GM12872 (cell line): ENCODE results near the gene NOM1.

ENCODE experiments used
- CTCF ChIP-seq: IDR thresholded peaks from 3 replicates; pipeline ENCODE4 v1.5.1; 2011; ENCODE audit warnings: low read depth, mild to moderate bottlenecking, low read length, moderate library complexity; ENCODE audit not compliant: insufficient read depth

NOM1 gene

DNA sequence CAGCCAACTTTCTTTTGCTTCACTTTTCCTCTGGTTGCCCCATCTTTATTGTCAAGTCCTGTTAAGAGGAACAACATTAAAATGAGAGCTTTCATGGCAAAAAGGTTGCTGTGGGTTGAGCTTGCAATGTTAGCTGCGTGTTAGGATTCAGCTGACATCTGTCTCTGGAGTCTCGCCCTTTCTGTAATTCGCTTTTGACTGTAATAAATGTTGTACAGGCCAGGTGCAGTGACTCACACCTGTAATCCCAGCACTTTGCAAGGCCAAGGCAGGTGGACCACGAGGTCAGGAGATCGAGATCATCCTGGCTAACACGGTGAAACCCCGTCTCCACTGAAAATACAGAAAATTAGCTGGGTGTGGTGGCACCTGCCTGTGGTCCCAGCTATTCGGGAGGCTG lies 36.9 kb downstream of the NOM1 start:
- no peak for TF ChIP-seq CTCF

DNA sequence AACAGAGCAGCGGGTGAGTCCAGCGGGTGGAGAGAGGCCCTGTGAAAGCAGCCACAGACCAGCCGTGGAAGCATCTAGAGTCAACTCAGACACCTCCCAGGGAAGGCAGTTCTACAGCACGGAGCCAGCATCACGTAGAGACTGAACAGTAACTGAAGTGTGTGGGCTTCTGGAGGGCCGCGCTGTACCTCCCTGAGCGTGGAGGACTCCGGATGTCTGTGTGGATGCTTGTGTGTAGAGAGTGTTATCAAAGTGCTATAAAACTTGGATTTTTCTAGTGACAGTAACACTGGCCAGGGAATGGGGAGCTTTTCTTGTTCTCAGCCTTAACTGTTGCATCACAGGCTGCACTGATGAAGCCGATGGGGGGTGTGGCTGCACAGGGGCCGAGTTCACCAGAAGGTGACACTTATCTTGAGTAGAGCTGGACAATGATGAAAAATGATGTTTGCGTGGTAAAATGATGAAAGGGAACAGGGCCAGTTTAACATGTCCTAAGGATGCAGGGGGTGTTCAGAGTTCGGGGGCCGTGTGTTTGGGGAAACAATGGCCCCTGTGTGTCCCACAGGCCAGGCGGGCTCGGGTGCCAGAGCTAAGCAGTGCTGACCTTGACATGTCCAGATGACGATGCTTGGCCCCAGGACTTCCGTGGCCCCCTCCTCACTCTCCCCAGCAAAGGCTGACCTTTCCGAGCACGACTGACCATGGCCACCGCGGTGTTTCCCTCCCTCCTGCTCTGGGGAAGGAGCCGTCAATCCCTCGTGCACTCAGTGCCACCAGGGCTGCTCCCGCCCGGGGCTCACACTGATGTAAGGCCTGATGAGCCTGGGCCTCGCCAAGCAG lies 39.1 kb downstream of the NOM1 start:
- TF ChIP-seq CTCF = no peak

DNA sequence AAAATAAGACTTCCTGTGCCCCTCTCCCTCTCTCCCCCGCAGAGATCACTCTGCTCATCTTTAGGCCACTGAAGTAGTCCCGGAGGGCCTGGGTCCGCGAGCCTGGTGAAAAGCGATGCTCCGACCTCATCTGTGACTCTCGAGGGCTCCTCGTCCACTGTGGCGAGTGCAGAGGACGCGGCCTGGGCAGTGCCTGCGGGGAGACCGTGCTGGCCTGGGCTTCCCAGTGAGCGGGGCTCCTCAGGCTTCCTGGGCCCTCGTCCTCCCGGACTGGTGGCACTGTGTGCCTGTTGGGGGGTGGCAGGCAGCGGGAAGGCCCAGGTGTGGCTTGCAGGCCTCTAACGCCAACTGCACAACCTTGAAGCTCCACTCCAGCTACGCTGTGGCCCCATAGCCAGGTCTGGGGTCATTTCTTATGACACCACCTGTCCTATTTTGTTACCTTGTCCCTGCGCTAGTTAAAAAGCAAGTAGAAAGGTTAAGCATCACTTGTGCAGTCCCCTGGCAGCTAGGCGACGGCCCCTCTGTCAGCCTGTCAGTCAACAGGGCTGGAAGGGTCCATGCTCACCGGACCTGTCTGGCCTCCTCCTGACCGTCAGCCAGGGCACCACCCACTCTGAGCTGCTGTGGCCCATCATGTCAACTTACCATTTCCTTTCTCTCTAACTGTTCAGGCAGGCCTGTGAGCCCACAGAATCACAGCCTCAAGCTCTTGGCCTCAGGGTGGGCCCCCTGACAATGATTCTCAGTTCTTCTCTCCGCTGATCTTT lies 40.4 kb downstream of the NOM1 start:
- no peak for TF ChIP-seq CTCF

DNA sequence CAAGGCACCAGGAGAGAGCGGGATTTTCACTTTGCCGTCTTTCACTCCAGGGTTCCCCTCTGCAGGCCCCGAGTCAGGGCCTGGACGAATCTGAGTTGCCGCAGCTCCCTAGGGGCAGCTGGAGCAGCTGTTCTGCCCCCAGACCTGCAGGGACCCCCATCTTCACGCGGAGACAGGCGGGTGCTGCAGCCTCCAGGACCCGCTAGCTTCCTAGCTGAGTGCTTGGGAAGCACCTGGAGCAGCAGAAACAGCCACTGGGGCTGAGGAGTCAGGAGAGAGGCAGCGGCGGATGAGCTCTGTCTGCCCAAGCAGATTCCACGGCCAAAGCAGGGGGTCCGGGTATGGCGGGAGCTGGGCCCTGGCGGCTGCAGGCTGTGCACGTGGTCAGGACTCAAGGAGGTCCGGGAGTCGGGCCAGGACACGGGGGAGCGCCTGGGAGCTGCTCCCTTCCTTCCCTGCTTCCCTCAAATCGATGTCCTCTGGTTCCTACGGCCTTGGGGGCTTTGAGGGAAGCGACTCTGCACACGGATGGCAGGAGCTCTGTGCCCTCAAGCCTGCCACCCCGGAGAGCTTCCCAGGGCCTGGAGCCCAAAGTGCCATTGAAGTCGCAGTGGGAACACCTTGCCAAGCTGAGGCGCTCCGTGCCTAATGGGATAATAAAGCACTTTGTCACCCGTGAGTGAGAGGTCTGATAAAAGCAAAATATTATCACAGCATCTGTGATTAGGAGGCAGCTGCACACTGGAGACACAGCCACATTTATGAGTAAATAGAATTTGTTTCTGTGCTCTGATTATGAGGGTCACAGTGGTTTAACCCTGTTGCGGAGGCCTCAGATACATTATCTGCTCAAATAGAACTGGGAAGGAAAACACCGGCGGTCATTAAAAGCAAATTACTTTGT lies 43.8 kb downstream of the NOM1 start:
- no peak for TF ChIP-seq CTCF

GRCh38 chr7:156993925-156994235 lies 44.4 kb downstream of the NOM1 start:
- no peak for TF ChIP-seq CTCF

DNA sequence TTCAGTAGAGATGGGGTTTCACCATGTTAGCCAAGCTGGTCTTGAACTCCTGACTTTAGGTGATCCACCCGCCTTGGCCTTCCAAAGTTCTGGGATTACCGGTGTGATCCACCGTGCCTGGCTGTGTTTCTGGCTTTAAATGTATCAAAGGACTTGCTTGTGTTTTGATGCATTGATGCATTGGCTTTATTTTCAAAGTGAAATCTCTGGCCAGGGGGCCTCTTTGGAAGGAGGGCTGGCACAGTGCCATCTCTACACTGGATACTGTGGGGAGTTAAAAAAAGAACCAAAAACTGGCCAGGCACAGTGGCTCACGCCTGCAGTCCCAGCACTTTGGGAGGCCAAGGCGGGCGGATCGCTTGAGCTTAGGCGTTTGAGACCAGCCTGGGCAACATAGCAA lies 44.9 kb downstream of the NOM1 start:
- no peak for TF ChIP-seq CTCF
